Activated T-helper 9 cell treated with anti-CD3 and anti-CD28 coated beads, Interleukin-2, amount 50 U/mL, for 16 hours (primary cell): ENCODE measurements around the gene RHBDD2.
"Not testable (repeated sequence)": the region's sequence is repeated elsewhere in the genome, so short reads cannot be mapped to it uniquely, and the experiment has no call there.

Experiments
- DNase-seq: peaks from one replicate; pipeline ENCODE4 v3.0.0-alpha.2; 2020; ENCODE audit warnings: low read depth

The RHBDD2 gene

GRCh38 chr7:75866489-75867389 is 12.1 kb upstream of the RHBDD2 start:
- peak; percentile 9 for DNase-seq

GRCh38 chr7:75867390-75867717 is 11.5 kb upstream of the RHBDD2 start:
- no peak for DNase-seq

- no peak for DNase-seq
These were observed 10.7 kb upstream of the RHBDD2 start for GRCh38 chr7:75868153-75868552.

- DNase-seq = no peak
These were observed 9.0 kb upstream of the RHBDD2 start for GRCh38 chr7:75869776-75870379.

DNA sequence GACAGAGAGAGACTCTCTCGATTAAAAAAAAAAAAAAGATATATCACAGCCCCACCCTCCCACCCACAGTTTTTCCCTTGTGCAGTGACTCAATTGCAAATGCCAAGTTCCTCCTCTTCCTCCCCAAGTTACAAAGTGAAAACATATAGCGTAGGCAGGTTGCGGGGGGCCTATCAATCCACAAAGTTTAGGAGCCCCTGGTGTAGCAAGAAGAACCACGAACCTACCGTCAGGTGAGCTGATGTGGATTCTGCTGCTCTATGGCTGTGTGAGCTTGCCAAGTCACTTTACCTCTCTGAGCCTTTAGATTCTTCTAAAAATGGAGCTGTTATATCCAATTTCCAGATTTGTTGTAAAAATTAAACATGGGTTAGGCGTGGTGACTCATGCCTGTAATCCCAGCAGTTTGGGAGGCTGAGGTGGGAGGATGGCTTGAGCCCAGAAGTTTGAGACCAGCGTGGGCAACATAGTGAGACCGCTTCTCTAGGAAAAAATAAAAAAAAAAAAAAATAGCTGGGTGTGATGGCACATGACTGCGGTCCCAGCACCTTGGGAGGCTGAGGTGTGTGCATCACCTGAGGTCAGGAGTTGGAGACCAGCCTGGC is 8.2 kb upstream of the RHBDD2 start:
- no peak for DNase-seq

GRCh38 chr7:75872073-75872782 is 6.6 kb upstream of the RHBDD2 start:
- no peak for DNase-seq

DNA sequence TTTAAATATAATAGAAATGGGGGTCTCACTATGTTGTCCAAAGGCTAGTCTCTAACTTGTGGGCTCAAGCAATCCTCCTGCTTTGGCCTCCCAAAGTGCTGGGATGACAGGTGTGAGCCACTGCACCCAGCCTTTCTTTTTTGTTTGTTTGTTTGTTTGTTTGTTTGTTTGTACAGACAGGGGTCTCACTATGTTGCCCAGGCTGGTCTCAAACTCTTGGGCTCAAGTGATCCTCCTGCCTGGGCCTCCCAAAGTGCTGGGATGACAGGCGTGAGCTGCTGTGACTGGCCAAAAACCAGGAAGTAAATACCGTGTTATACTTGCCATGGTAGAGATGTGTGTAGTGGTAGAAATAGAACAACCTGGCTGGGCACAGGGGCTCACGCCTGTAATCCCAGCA is 4.7 kb upstream of the RHBDD2 start:
- not testable (repeated sequence) for DNase-seq

DNA sequence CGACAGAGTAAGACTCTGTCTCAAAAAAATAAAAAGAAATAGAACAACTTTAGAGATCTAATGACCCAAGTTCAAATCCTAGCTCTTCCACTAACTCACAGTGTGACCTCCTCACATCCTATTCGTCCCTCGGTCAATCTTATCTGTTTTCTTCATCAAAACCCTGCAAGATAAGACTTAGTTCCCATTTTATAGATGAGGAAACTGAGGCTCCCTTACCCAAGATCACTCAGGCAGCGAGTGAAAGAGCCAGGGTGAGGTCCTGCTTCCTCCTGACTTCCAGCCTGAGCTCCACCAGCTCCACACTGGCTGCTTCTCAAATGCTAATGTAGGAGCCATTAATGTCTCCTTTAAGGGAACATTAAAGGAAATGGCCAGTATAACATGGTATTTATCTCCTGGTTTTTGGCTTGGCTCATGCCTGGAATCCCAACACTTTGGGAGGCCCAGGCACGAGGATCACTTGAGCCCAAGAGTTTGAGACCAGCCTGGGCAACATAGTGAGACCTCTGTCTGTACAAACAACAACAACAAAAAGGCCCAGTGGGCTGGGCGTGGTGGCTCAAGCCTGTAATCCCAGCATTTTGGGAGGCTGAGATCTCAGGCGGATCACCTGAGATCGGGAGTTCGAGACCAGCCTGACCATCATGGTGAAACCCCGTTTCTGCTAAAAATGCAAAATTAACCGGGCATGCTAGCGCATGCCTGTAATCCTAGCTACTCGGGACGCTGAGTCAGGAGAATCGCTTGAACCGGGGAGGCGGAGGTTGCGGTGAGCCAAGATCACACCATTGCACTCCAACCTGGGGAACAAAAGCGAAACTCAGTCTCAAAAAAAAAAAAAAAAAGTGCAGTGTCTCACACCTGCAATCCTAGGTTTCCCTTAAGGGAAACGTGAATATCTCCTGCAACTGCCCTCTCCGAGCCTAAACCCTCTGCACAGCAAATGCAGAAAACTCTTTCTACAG is 3.4 kb upstream of the RHBDD2 start:
- DNase-seq = no peak

- no peak for DNase-seq
These were observed 2.5 kb upstream of the RHBDD2 start for GRCh38 chr7:75876126-75876881.

DNA sequence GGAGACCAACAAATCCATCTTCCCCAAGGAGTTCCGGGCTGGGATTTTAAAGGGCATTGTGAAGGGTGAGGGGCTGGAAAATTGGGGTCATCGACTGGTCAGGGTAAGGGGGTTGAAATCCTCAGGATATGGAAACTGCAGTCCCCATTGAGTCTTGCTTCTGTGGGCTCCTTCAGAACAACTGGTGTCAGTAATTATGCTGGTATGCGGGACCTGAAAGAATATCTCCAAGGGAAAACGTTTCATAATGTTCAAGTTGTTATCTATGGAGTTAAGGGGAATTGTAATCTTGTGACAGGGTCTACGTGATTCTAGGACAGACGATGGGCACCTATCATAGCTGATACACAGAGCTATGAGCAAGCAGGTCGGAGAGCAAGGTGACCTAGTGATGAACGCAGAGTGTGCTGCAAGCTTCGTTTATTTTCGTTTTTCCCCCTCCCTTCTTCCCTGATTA is 494 bp upstream of the RHBDD2 start:
- DNase-seq = no peak

DNA sequence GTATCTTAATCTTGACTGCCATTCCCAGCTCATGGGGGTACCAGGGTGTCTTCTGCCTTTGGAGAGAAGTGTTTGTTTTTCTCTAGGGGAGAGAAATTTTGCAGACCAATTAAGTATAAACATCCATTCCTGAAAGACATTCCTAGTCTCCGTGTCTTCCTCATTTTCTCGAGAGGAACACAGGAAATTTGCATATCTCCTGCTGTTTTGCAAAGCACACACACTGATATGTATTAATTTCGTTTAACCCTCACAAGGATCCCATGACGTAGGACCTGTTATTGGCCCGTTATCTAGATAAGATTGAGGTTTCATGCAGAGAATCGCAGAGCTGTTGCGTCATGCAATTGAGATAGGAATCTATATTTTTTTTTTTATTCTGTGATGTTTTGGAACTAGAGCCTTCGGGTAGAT is 944 bp downstream of the RHBDD2 start:
- DNase-seq = no peak

DNA sequence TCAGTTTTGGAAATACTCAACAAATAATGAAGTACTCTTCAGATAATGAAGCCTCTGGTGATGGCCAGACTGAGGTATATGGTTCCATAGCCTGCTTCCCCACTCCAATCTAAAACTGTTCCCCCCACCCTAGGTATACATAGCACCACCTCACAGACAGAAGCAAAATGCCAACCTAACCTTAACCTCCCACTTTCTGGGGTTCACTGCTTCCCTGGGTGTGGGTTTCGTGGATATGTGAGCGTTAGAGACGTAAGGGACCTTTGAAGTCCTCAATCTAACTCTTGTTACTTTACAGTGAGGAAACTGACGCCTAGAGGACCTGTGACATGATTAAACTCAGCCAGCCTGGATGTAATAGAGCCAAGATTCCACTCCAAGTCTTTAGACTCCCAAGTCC is 1.4 kb downstream of the RHBDD2 start:
- no peak for DNase-seq

DNA sequence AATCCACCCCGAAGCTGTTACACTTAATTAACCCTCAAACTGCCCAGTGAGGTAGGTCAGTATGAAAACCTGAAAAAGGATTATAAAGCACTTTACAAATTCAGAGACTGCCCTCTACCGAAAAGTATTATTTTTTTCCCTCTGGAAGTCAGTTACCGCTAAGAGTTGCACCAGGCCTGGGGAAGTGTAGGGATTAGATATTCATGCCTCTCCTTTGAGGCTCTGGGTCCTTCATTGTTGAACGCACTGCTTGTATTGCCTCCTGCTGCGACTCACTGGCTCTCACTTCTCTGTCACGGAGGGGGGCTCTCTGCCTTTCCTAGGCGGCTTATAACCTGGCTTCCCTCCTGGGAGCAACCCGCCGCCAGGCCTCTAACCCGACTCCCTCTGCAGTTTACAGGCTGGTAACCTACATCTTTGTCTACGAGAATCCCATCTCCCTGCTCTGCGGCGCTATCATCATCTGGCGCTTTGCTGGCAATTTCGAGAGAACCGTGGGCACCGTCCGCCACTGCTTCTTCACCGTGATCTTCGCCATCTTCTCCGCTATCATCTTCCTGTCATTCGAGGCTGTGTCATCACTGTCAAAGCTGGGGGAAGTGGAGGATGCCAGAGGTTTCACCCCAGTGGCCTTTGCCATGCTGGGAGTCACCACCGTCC is 2.7 kb downstream of the RHBDD2 start:
- DNase-seq = no peak

- not testable (repeated sequence) for DNase-seq
These were observed 4.5 kb downstream of the RHBDD2 start for GRCh38 chr7:75883265-75883824.

DNA sequence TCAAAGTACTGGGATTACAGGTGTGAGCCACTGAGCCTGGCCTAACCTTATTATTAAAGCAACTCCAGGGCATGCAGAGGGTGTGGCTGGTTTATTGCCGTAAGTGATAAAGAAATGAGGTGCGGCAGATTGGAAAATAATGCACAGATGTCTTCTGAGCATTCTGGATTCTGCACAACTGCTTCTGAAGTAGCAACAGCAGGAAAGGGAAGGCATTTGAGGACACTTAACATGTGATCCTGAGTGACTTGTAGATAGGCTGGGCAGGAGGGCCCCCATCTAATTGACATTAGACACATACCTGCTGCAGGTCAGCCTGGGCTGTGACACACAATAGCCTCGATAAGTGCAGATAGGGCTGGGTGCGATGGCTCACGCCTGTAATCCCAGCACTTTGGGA is 5.6 kb downstream of the RHBDD2 start:
- DNase-seq = no peak

DNA sequence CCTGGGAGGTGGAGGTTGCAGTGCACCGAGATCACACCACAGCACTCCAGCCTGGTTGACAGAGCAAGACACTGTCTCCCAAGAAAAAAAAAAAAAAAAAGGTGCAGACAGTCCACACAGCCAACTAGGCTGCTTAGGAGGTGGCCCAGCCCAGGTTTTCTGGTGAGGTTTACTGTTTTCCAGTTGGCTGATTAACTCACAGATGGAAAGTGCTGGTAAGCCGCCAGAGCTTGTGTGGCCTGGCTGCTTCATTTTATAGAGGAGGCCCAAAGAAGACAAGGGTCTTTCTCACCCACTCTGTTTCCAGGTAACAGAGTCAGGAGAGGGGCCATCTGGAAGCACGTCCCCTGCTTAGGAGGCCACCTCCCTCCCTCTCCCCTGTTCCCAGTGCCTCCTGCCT is 6.2 kb downstream of the RHBDD2 start:
- no peak for DNase-seq

DNA sequence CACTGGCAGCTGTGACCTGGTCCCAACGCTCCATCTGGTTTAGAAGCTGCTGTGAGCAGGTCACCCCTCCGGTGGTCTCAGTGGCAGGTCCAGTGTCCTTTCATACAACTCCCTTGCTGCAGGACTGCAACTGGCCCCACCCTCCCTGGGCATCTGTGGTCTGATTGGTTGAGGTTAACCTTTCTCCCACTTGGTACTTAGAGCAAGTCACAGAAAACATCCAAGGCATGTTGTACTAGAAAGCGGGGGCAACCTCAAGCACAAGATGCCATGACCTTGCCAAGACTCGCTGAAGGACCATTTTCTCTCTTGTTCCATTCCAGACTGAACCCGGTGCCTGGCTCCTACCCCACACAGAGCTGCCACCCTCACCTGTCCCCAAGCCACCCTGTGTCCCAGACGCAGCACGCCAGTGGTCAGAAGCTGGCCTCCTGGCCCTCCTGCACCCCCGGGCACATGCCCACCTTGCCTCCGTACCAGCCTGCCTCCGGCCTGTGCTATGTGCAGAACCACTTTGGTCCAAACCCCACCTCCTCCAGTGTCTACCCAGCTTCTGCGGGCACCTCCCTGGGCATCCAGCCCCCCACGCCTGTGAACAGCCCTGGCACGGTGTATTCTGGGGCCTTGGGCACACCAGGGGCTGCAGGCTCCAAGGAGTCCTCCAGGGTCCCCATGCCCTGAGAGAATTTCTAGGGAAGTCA is 9.0 kb downstream of the RHBDD2 start:
- no peak for DNase-seq

DNA sequence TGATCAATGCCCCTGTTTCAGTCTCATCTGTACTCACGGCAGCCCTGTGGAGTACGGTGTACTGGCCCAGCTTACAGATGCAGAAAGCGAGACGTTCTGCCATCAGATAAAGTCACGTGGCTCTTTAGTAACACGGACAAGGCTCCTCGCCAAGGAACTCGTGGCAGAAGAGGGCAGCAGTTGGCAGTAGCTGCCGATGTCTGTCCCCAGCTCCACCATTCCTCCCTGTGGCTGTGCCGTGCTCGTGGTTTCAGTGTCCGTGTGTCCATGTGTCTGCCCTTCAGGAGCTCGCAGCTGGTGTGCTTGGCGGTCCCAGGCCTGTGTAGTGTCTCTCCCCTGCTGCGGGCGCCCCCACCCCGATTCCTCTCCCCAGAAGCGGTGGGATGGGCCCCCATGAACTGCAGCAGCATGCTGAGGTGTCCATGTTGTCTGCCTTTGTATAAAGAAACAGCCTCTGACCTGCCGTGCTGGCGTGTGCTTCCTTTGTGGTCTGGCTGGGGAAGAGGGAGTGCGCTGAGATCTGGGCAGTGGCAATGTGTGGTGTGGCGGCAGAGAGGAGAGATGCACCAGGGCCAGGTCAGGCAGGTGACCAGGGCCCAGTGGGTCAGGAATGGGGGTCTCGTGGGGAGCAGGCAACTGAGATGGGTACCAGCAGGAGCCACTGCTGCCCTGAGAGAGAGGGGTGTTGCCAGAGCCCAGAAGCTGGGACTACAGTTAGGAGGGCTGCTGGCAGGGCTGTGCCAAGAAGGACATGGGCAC is 9.8 kb downstream of the RHBDD2 start:
- no peak for DNase-seq
